Measurements from ENCODE around the gene SH3RF1. TPM values are rescaled to one million over a fixed set of nuclear protein-coding genes. Genes with fewer than 3 reads are reported as not detected.

Gene SH3RF1
- total RNA-seq, 1 experiment from 2014 or later: 16.6 TPM

DNA sequence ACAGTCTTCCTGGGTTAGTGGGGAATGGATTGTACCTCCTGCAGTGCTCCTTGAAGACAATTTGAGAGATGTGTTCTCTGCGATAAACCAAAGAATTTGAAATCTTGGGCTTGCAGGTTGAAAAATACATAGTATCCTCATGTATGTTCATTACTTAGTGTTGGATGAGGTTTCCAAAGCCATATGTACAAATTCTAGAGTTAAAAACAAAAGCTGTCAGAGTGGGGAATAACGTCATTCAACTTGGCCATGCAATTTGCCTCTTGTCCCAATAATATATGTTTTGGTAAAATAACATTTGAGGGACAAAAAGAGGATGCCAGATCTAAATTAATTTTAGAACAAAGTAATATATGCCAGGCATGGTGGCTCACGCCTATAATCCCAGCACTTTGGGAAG lies 209.4 kb downstream of the SH3RF1 start:
- H3K36me3 Mint-ChIP-seq: no peaks in the 10 kb centered on the region
- CTCF ChIA-PET: no interaction called here
- no peak for DNase-seq (ENCODE audit: low spot score)
- no peaks in the 10 kb centered on the region for H3K9me3 Mint-ChIP-seq
- H3K4me3 Mint-ChIP-seq: no peak overlapping the region
- POLR2A ChIA-PET: no interaction called here
- TF ChIP-seq, protein P1, sequence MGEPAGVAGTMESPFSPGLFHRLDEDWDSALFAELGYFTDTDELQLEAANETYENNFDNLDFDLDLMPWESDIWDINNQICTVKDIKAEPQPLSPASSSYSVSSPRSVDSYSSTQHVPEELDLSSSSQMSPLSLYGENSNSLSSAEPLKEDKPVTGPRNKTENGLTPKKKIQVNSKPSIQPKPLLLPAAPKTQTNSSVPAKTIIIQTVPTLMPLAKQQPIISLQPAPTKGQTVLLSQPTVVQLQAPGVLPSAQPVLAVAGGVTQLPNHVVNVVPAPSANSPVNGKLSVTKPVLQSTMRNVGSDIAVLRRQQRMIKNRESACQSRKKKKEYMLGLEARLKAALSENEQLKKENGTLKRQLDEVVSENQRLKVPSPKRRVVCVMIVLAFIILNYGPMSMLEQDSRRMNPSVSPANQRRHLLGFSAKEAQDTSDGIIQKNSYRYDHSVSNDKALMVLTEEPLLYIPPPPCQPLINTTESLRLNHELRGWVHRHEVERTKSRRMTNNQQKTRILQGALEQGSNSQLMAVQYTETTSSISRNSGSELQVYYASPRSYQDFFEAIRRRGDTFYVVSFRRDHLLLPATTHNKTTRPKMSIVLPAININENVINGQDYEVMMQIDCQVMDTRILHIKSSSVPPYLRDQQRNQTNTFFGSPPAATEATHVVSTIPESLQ (CRISPR knock-in tag; IDR thresholded peaks at IDR 0.05): no peak
- TF ChIP-seq, protein P2, sequence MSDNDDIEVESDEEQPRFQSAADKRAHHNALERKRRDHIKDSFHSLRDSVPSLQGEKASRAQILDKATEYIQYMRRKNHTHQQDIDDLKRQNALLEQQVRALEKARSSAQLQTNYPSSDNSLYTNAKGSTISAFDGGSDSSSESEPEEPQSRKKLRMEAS (CRISPR knock-in tag; IDR thresholded peaks at IDR 0.05): no peak
- no peak for TF ChIP-seq NFATC4 (CRISPR knock-in tag; IDR thresholded peaks at IDR 0.05)
- no peak for TF ChIP-seq NR1H2 (CRISPR knock-in tag; IDR thresholded peaks at IDR 0.05)
- no peak for TF ChIP-seq KAT7 (CRISPR knock-in tag; IDR thresholded peaks at IDR 0.05; ENCODE audit: borderline replicate concordance)
- ATAC-seq: no peak
- H3K27me3 Mint-ChIP-seq (ENCODE audit: low read depth): no peaks in the 10 kb centered on the region
- H3K4me1 Mint-ChIP-seq: peaks cover 4% of the 10 kb centered on the region
- H3K27ac Mint-ChIP-seq: no peak overlapping the region

DNA sequence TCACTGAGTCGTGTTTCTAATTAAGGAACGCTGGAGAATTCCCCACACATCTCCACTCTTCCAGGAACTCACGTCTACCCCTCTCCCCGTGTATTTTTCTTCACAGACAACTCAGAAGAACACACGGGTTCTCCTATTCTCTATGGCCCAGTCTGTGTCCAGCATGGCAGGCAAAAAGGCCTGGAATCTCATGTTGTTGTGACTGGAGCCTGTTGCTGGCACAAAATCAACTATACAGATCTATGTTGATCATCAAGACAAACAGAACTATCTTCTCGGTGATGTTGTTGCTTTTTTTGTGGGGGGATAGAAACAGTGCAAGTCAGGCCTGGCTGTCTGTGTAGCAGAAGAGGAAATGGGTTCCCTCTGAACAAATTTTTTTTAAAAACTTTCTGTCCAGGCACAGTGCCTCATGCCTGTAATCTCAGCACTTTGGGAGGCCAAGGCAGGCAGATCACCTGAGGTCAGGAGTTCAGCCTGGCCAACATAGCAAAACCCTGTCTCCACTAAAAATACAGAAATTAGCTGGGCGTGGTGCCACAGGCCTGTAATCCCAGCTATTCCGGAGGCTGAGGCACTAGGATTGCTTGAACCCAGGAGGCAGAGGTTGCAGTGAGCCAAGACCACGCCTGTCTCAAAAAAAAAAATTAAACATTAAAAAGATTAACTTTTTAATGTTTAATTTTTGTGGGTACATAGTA lies 210.2 kb downstream of the SH3RF1 start:
- no peaks in the 10 kb centered on the region for H3K36me3 Mint-ChIP-seq
- CTCF ChIA-PET: interaction anchor here (1.4 kb wide), 1 partner anchor 50 kb away, joined by 3 read pairs; the partner anchor contains the start of gene CBR4

More for the DNA sequence above, 210.2 kb downstream of the SH3RF1 start:
- Mint-ChIP-seq H3K4me1 (peaks cover 4% of the 10 kb centered on the region), H3K4me3 (no peak overlapping the region), H3K9me3 (no peaks in the 10 kb centered on the region), H3K27ac (no peak overlapping the region), H3K27me3 (ENCODE audit: low read depth) (no peaks in the 10 kb centered on the region)
- ATAC-seq (no peak), DNase-seq (ENCODE audit: low spot score) (no peak)
- TF ChIP-seq, protein P3, sequence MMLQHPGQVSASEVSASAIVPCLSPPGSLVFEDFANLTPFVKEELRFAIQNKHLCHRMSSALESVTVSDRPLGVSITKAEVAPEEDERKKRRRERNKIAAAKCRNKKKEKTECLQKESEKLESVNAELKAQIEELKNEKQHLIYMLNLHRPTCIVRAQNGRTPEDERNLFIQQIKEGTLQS (CRISPR knock-in tag; conservative IDR thresholded peaks at IDR 0.05): no peak
- TF ChIP-seq, protein P4, sequence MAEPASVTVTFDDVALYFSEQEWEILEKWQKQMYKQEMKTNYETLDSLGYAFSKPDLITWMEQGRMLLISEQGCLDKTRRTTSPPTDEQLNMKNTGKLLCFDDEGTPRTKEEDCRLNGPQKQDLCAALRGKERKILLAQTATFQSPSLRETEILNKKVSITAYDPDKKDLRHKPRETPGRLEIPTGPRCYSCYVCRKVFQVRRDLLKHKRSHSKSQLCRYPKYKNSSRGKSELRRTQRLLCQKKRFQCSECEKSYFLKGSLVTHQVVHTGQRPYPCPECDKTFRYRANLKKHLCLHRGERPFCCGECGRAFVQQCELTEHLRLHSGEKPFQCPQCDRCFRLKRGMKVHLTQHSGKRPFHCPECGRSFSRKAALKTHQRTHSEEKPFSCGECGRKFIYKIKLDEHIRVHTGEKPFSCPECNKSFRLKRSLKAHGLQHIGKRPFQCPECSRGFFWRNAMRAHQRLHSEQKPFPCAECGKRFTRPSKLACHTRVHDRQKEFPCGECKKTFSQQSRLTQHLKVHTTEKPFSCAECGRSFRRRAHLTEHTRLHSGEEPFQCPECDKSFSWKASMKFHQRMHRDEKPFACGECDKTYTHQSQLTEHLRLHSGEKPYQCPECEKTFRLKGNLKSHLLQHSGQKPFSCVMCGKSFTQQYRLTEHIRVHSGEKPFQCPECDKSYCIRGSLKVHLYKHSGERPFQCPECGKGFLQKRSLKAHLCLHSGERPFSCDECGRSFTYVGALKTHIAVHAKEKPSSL (CRISPR knock-in tag; conservative IDR thresholded peaks at IDR 0.05): no peak
- TF ChIP-seq, protein P5, sequence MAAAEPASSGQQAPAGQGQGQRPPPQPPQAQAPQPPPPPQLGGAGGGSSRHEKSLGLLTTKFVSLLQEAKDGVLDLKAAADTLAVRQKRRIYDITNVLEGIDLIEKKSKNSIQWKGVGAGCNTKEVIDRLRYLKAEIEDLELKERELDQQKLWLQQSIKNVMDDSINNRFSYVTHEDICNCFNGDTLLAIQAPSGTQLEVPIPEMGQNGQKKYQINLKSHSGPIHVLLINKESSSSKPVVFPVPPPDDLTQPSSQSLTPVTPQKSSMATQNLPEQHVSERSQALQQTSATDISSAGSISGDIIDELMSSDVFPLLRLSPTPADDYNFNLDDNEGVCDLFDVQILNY (CRISPR knock-in tag; IDR thresholded peaks at IDR 0.05): no peak
- TF ChIP-seq, protein P6, sequence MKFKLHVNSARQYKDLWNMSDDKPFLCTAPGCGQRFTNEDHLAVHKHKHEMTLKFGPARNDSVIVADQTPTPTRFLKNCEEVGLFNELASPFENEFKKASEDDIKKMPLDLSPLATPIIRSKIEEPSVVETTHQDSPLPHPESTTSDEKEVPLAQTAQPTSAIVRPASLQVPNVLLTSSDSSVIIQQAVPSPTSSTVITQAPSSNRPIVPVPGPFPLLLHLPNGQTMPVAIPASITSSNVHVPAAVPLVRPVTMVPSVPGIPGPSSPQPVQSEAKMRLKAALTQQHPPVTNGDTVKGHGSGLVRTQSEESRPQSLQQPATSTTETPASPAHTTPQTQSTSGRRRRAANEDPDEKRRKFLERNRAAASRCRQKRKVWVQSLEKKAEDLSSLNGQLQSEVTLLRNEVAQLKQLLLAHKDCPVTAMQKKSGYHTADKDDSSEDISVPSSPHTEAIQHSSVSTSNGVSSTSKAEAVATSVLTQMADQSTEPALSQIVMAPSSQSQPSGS (CRISPR knock-in tag; IDR thresholded peaks at IDR 0.05; ENCODE audit: borderline replicate concordance, low read depth): no peak
- POLR2A ChIA-PET: interaction anchor here (0.6 kb wide), 1 partner anchor 50 kb away, joined by 3 read pairs; the partner anchor contains the start of gene CBR4
